ENCODE data around the gene PTGR2.
"Not testable (repeated sequence)": the region's sequence is repeated elsewhere in the genome, so short reads cannot be mapped to it uniquely, and the experiment has no call there.

PTGR2 gene

DNA sequence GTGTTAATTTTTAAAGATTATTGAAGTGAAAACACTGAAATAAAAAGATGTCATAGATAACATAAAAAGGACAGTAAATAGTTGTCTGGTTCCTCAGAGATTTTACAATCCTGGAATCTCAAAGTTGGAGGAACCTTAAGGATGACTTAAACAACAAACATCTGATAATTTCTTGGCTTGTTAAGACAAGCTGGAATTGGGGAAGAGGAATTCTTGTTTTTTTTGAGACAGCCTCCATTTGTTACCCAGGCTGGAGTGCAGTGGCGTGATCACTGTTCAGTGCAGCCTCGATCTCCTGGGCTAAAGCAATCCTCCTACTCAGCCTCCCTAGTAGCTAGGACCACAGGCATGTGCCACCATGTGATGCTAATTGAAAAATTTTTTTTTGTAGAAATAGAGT lies 37.3 kb downstream of the PTGR2 start:
- POLR2A ChIA-PET: no interaction called here
- CTCF ChIA-PET: interaction anchor here (0.5 kb wide), 1 partner anchor 25 kb away, joined by 3 read pairs; no protein-coding TSS in a partner anchor

DNA sequence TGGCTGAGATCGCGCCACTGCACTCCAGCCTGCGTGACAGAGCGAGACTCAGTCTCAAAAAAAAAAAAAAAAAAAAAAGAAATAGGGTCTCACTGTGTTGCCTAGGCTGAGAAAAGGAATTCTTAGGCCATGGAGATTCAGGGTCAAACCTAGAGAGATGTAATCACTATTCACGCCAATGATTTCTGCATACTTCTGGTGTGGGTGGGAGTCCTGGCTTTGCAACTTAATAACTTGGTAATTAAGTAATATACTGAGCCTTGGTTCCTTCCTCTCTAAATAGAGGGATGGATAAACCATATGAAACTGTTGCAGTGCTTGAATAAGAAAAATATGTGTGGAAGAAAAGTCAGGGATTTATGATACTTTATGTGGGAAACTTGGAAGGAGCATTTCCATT lies 37.7 kb downstream of the PTGR2 start:
- 100% methylated on average over 5 of the region's 5 CpGs for WGBS (ENCODE audit: insufficient coverage)
- Histone ChIP-seq H3K27ac (ENCODE audit: insufficient read depth in 1 of 2, low read depth in 1 of 2, low read length in 2 of 2, poor library complexity in 1 of 2, severe bottlenecking in 2 of 2) (no peak overlapping the region), H3K27me3 (replicated peaks in 2 of 5; ENCODE audit: control insufficient read depth in 4 of 5, insufficient read depth in 5 of 5, low read length in 4 of 5) (no peaks in the 10 kb centered on the region), H3K36me3 (ENCODE audit: control insufficient read depth in 4 of 4, insufficient read depth in 4 of 4, low read length in 3 of 4) (peaks cover 0 to 19% (median 12%) of the 10 kb centered on the region in 4 experiments), H3K4me3 (ENCODE audit: control insufficient read depth in 1 of 7, extremely low read depth in 1 of 7, insufficient read depth in 4 of 7, low read depth in 2 of 7, low read length in 6 of 7) (no peak overlapping the region), H3K9me3 (ENCODE audit: control extremely low read depth in 1 of 5, control insufficient read depth in 4 of 5, insufficient read depth in 2 of 5, low read depth in 1 of 5, low read length in 4 of 5) (no peaks in the 10 kb centered on the region), H3K4me1 (ENCODE audit: control extremely low read depth in 1 of 4, control insufficient read depth in 4 of 4, insufficient read depth in 4 of 4, low read length in 3 of 4) (peaks cover 11 to 29% (median 20%) of the 10 kb centered on the region in 4 experiments)
- ChIA-PET POLR2A (interaction anchor here (0.6 kb wide), 1 partner anchor 132 kb away, joined by 3 read pairs; no protein-coding TSS in a partner anchor), CTCF (no interaction called here)
- no peak for DNase-seq

More for the DNA sequence above, 37.3 kb downstream of the PTGR2 start:
- no CpG with 5 or more reads among the region's 2 CpGs for WGBS (ENCODE audit: insufficient coverage)
- no peaks in the 10 kb centered on the region for H3K9me3 ChIP-seq (ENCODE audit: control extremely low read depth in 1 of 5, control insufficient read depth in 4 of 5, insufficient read depth in 2 of 5, low read depth in 1 of 5, low read length in 4 of 5)
- DNase-seq: no peak
- no peak overlapping the region for H3K27ac ChIP-seq (ENCODE audit: insufficient read depth in 1 of 2, low read depth in 1 of 2, low read length in 2 of 2, poor library complexity in 1 of 2, severe bottlenecking in 2 of 2)
- peaks cover 0 to 15% (median 8%) of the 10 kb centered on the region in 4 experiments for H3K36me3 ChIP-seq (ENCODE audit: control insufficient read depth in 4 of 4, insufficient read depth in 4 of 4, low read length in 3 of 4)
- peak overlapping the region in 1 of 7 experiments; percentile 98 for H3K4me3 ChIP-seq (ENCODE audit: control insufficient read depth in 1 of 7, extremely low read depth in 1 of 7, insufficient read depth in 4 of 7, low read depth in 2 of 7, low read length in 6 of 7)
- H3K4me1 ChIP-seq (ENCODE audit: control extremely low read depth in 1 of 4, control insufficient read depth in 4 of 4, insufficient read depth in 4 of 4, low read length in 3 of 4): peaks cover 11 to 29% (median 20%) of the 10 kb centered on the region in 4 experiments
- no peaks in the 10 kb centered on the region for H3K27me3 ChIP-seq (replicated peaks in 2 of 5; ENCODE audit: control insufficient read depth in 4 of 5, insufficient read depth in 5 of 5, low read length in 4 of 5)

DNA sequence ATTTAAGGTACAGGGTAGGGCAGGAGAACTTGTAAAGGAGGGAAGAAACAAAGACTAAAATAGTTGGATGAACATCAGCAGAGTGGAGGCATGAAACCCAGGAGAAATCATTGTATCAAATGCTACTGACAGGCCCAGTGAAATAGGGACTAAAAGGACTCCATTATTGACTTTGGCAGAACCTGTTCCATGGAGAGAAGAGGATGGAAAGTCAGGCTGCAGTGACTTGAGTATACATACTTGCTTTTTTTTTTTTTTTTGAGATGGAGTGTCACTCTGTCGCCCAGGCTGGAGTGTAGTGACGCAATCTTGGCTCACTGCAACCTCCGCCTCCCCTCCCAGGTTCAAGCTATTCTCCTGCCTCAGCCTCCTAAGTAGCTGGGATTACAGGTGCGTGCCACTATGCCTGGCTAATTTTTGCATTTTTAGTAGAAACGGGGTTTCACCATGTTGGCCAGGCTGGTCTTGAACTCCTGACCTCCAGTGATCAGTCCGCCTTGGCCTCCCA lies 42.6 kb downstream of the PTGR2 start:
- WGBS (ENCODE audit: insufficient coverage): 82% methylated on average over 5 of the region's 6 CpGs
- H3K36me3 ChIP-seq (ENCODE audit: control insufficient read depth in 4 of 4, insufficient read depth in 4 of 4, low read length in 3 of 4): peaks cover 26 to 62% (median 47%) of the 10 kb centered on the region in 4 experiments

DNA sequence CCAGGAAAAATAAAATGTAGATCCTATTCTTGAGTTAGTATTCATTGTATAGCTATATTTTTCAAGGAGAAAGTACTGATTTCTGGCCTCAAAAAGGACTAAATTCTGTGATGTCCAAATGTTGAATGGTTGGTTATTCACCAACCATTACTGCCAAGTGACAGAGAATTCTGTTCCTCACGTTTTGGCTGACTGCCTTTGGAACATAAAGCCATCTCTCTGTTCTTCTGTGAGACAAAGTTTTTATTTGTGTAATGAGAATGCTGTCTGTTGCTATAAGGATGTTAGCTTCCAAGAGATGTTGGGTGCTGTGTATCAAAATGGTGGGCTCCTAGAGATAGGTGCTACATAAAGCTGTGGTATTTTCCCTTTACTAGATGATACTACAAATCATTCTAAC lies 44.3 kb downstream of the PTGR2 start:
- WGBS (ENCODE audit: insufficient coverage): 100% methylated on average over 1 of the region's 1 CpG

More for the DNA sequence above, 42.6 kb downstream of the PTGR2 start:
- H3K4me1 ChIP-seq (ENCODE audit: control extremely low read depth in 1 of 4, control insufficient read depth in 4 of 4, insufficient read depth in 4 of 4, low read length in 3 of 4); H3K27ac ChIP-seq (ENCODE audit: insufficient read depth in 1 of 2, low read depth in 1 of 2, low read length in 2 of 2, poor library complexity in 1 of 2, severe bottlenecking in 2 of 2); H3K4me3 ChIP-seq (ENCODE audit: control insufficient read depth in 1 of 7, extremely low read depth in 1 of 7, insufficient read depth in 4 of 7, low read depth in 2 of 7, low read length in 6 of 7); POLR2A ChIA-PET; DNase-seq; H3K9me3 ChIP-seq (ENCODE audit: control extremely low read depth in 1 of 5, control insufficient read depth in 4 of 5, insufficient read depth in 2 of 5, low read depth in 1 of 5, low read length in 4 of 5); H3K27me3 ChIP-seq (replicated peaks in 2 of 5; ENCODE audit: control insufficient read depth in 4 of 5, insufficient read depth in 5 of 5, low read length in 4 of 5): not testable (repeated sequence)
- CTCF ChIA-PET: interaction anchor here (1.1 kb wide), 1 partner anchor 31 kb away, joined by 3 read pairs; no protein-coding TSS in a partner anchor

DNA sequence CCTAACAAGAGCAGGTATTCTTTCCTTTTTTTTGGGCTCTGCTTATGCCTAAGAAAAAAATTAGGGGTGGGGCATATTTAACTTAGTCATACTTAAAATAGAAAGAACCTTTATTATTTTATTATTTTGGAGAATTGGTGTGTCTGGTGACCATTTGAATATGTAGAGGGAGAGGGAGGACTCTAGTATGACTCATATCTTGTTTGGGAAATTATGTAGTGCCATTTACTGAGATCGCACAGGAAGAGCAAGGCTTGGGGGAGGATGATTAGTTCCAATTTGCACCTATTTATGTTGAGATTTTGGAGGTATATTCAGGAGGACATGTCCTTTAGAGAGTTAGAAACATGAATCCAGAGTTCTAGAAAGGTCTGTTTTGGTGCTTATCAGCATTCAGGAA lies 44.9 kb downstream of the PTGR2 start:
- CTCF ChIA-PET: no interaction called here
- H3K4me3 ChIP-seq (ENCODE audit: control insufficient read depth in 1 of 7, extremely low read depth in 1 of 7, insufficient read depth in 4 of 7, low read depth in 2 of 7, low read length in 6 of 7): no peak overlapping the region
- H3K4me1 ChIP-seq (ENCODE audit: control extremely low read depth in 1 of 4, control insufficient read depth in 4 of 4, insufficient read depth in 4 of 4, low read length in 3 of 4): no peaks in the 10 kb centered on the region
- WGBS (ENCODE audit: insufficient coverage): 88% methylated on average over 1 of the region's 1 CpG
- H3K27ac ChIP-seq (ENCODE audit: insufficient read depth in 1 of 2, low read depth in 1 of 2, low read length in 2 of 2, poor library complexity in 1 of 2, severe bottlenecking in 2 of 2): peak overlapping the region in 1 of 2 experiments; percentile 7
- no peaks in the 10 kb centered on the region for H3K9me3 ChIP-seq (ENCODE audit: control extremely low read depth in 1 of 5, control insufficient read depth in 4 of 5, insufficient read depth in 2 of 5, low read depth in 1 of 5, low read length in 4 of 5)
- POLR2A ChIA-PET: no interaction called here
- peaks cover 31 to 80% (median 52%) of the 10 kb centered on the region in 4 experiments for H3K36me3 ChIP-seq (ENCODE audit: control insufficient read depth in 4 of 4, insufficient read depth in 4 of 4, low read length in 3 of 4)
- H3K27me3 ChIP-seq (replicated peaks in 2 of 5; ENCODE audit: control insufficient read depth in 4 of 5, insufficient read depth in 5 of 5, low read length in 4 of 5): no peaks in the 10 kb centered on the region
- no peak for DNase-seq

More for the DNA sequence above, 44.3 kb downstream of the PTGR2 start:
- no peak overlapping the region for H3K4me3 ChIP-seq (ENCODE audit: control insufficient read depth in 1 of 7, extremely low read depth in 1 of 7, insufficient read depth in 4 of 7, low read depth in 2 of 7, low read length in 6 of 7)
- ChIA-PET POLR2A (interaction anchor here (1.4 kb wide), 1 partner anchor 9 kb away, joined by 4 read pairs; the partner anchor contains the start of gene ZNF410), CTCF (interaction anchor here (0.8 kb wide), 1 partner anchor 20 kb away, joined by 3 read pairs; no protein-coding TSS in a partner anchor)
- H3K27ac ChIP-seq (ENCODE audit: insufficient read depth in 1 of 2, low read depth in 1 of 2, low read length in 2 of 2, poor library complexity in 1 of 2, severe bottlenecking in 2 of 2): no peak overlapping the region
- H3K9me3 ChIP-seq (ENCODE audit: control extremely low read depth in 1 of 5, control insufficient read depth in 4 of 5, insufficient read depth in 2 of 5, low read depth in 1 of 5, low read length in 4 of 5): no peaks in the 10 kb centered on the region
- peaks cover 31 to 74% (median 51%) of the 10 kb centered on the region in 4 experiments for H3K36me3 ChIP-seq (ENCODE audit: control insufficient read depth in 4 of 4, insufficient read depth in 4 of 4, low read length in 3 of 4)
- H3K27me3 ChIP-seq (replicated peaks in 2 of 5; ENCODE audit: control insufficient read depth in 4 of 5, insufficient read depth in 5 of 5, low read length in 4 of 5): no peaks in the 10 kb centered on the region
- no peaks in the 10 kb centered on the region for H3K4me1 ChIP-seq (ENCODE audit: control extremely low read depth in 1 of 4, control insufficient read depth in 4 of 4, insufficient read depth in 4 of 4, low read length in 3 of 4)
- DNase-seq: no peak

DNA sequence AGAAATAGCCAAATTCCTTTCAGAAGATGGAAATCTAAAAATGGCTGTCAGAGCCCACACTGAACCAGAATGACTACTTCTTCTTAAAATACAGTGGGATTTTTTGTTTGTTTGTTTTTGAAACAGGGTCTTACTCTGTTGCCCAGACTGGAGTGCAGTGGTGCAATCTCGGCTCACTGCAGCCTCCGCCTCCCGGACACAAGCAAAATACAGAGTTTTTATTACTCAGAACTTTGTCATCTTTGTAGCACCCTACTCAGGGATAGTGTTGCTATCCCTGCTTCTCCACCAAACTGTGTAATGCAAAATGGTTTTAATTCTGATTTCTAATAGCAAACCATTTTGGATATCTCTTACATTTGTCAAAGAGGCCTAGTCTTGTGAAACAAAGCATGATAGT lies 51.4 kb downstream of the PTGR2 start:
- no peaks in the 10 kb centered on the region for H3K27me3 ChIP-seq (replicated peaks in 2 of 5; ENCODE audit: control insufficient read depth in 4 of 5, insufficient read depth in 5 of 5, low read length in 4 of 5)
- WGBS (ENCODE audit: insufficient coverage): 100% methylated on average over 3 of the region's 3 CpGs
- ChIA-PET CTCF (no interaction called here), POLR2A (no interaction called here)
- peaks cover 27 to 76% (median 48%) of the 10 kb centered on the region in 4 experiments for H3K36me3 ChIP-seq (ENCODE audit: control insufficient read depth in 4 of 4, insufficient read depth in 4 of 4, low read length in 3 of 4)
- no peak overlapping the region for H3K27ac ChIP-seq (ENCODE audit: insufficient read depth in 1 of 2, low read depth in 1 of 2, low read length in 2 of 2, poor library complexity in 1 of 2, severe bottlenecking in 2 of 2)
- DNase-seq: no peak
- no peak overlapping the region for H3K4me3 ChIP-seq (ENCODE audit: control insufficient read depth in 1 of 7, extremely low read depth in 1 of 7, insufficient read depth in 4 of 7, low read depth in 2 of 7, low read length in 6 of 7)
- H3K9me3 ChIP-seq (ENCODE audit: control extremely low read depth in 1 of 5, control insufficient read depth in 4 of 5, insufficient read depth in 2 of 5, low read depth in 1 of 5, low read length in 4 of 5): no peaks in the 10 kb centered on the region
- H3K4me1 ChIP-seq (ENCODE audit: control extremely low read depth in 1 of 4, control insufficient read depth in 4 of 4, insufficient read depth in 4 of 4, low read length in 3 of 4): no peaks in the 10 kb centered on the region

DNA sequence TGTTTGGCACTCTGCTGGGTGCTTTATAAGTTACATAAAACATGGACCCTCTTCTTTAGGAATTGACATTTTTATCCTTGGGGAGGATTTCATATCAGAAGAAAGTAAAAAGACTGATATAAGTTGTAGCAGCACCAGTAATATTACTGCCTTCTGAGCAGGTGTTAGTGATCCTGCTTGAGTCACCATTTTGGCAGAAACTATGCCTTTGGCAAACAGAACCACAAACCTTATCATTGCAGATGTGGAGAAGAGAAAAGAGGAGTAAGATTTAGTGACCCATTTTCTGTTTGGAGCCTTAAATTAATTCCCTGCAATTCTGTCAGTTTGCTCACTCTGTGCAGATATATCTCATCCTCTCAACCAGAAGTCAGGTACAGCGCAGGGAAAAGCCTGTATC lies 58.0 kb downstream of the PTGR2 start:
- DNase-seq: no peak
- Histone ChIP-seq H3K27ac (ENCODE audit: insufficient read depth in 1 of 2, low read depth in 1 of 2, low read length in 2 of 2, poor library complexity in 1 of 2, severe bottlenecking in 2 of 2) (no peak overlapping the region), H3K4me3 (ENCODE audit: control insufficient read depth in 1 of 7, extremely low read depth in 1 of 7, insufficient read depth in 4 of 7, low read depth in 2 of 7, low read length in 6 of 7) (no peak overlapping the region), H3K27me3 (replicated peaks in 2 of 5; ENCODE audit: control insufficient read depth in 4 of 5, insufficient read depth in 5 of 5, low read length in 4 of 5) (no peaks in the 10 kb centered on the region), H3K4me1 (ENCODE audit: control extremely low read depth in 1 of 4, control insufficient read depth in 4 of 4, insufficient read depth in 4 of 4, low read length in 3 of 4) (no peaks in the 10 kb centered on the region), H3K9me3 (ENCODE audit: control extremely low read depth in 1 of 5, control insufficient read depth in 4 of 5, insufficient read depth in 2 of 5, low read depth in 1 of 5, low read length in 4 of 5) (peaks cover 0 to 7% (median 4%) of the 10 kb centered on the region in 5 experiments), H3K36me3 (ENCODE audit: control insufficient read depth in 4 of 4, insufficient read depth in 4 of 4, low read length in 3 of 4) (peaks cover 53 to 86% (median 63%) of the 10 kb centered on the region in 4 experiments)
- ChIA-PET CTCF (no interaction called here), POLR2A (no interaction called here)
- no CpG with 5 or more reads among the region's 1 CpG for WGBS (ENCODE audit: insufficient coverage)
